MV-4-11 (cell line): Measurements from ENCODE around the gene WDR81.
A peak's percentile ranks its signal among the peaks of the same experiment; 100 is the strongest.
"Not testable (repeated sequence)": the region's sequence is repeated elsewhere in the genome, so short reads cannot be mapped to it uniquely, and the experiment has no call there.

ENCODE experiments used
- DNase-seq: peaks from one replicate; lab custom pipeline; 2025; lab: John Stamatoyannopoulos, UW

WDR81 gene

GRCh38 chr17:1730326-1731193, 6.1 kb downstream of the WDR81 start:
- peak; percentile 44 for DNase-seq

- DNase-seq, result no peak
These were observed 6.6 kb downstream of the WDR81 start for GRCh38 chr17:1731194-1731506.

- DNase-seq, result no peak
These were observed 7.8 kb downstream of the WDR81 start for GRCh38 chr17:1732241-1732832.

- DNase-seq, result no peak
These were observed 8.4 kb downstream of the WDR81 start for GRCh38 chr17:1732833-1733321.

- no peak for DNase-seq
These were observed 9.3 kb downstream of the WDR81 start for GRCh38 chr17:1733759-1734158.

GRCh38 chr17:1735418-1735817, 10.9 kb downstream of the WDR81 start:
- DNase-seq, result no peak

GRCh38 chr17:1735834-1736347, 11.4 kb downstream of the WDR81 start:
- no peak for DNase-seq

GRCh38 chr17:1736348-1737281, 12.1 kb downstream of the WDR81 start:
- peak; percentile 51 for DNase-seq

- no peak for DNase-seq
These were observed 13.2 kb downstream of the WDR81 start for GRCh38 chr17:1737531-1738291.

GRCh38 chr17:1741899-1742298, 17.4 kb downstream of the WDR81 start:
- not testable (repeated sequence) for DNase-seq

GRCh38 chr17:1742371-1743087, 18.0 kb downstream of the WDR81 start, which contains the start of gene SERPINF2:
Gene SERPINF2 (plus strand): TSS chr17:1742871. CDS start chr17:1744996, 2,125 bp downstream.
- no peak for DNase-seq

- no peak for DNase-seq
These were observed 18.6 kb downstream of the WDR81 start for GRCh38 chr17:1743088-1743439.

GRCh38 chr17:1744551-1745512, 20.3 kb downstream of the WDR81 start:
- DNase-seq, result no peak

GRCh38 chr17:1745513-1746020, 21.1 kb downstream of the WDR81 start:
- DNase-seq, result no peak

- no peak for DNase-seq
These were observed 22.6 kb downstream of the WDR81 start for GRCh38 chr17:1746975-1747543.

GRCh38 chr17:1750628-1751027, 26.1 kb downstream of the WDR81 start:
- DNase-seq, result no peak

- peak; percentile 40 for DNase-seq
These were observed 28.1 kb downstream of the WDR81 start for GRCh38 chr17:1752425-1753262.
